G401 (cell line): ENCODE data around the gene FAHD2A. TPM values are rescaled to one million over a fixed set of nuclear protein-coding genes. Genes with fewer than 3 reads are reported as not detected.
A peak's percentile ranks its signal among the peaks of the same experiment; 100 is the strongest.
"Not testable (repeated sequence)": the region's sequence is repeated elsewhere in the genome, so short reads cannot be mapped to it uniquely, and the experiment has no call there.

ENCODE experiments used
- DNase-seq: peaks from one replicate; pipeline ENCODE4 v3.0.0-alpha.2; 2015; ENCODE audit warnings: low spot score
- in situ Hi-C: cut with HindIII; loops from 2 replicates; pipeline ENCODE4 v1.10.0; 2016; ENCODE audit warnings: low sequenced_read_pairs, mixed read lengths
- total RNA-seq: library from RNA; depleted of rRNA; stranded (reverse); fragments of >200 nt; shearing (Covaris generic); gene quantifications from 2 replicates; pipeline ENCODE4 v1.2.3, GENCODE V29; 2014

Gene FAHD2A
- total RNA-seq, 1 experiment from 2014 or later, result 65.5 TPM

- DNase-seq, result no peak
- in situ Hi-C loops, result no loop called here
These were observed 14.3 kb upstream of the FAHD2A start for GRCh38 chr2:95388091-95388692.

GRCh38 chr2:95388856-95389244 lies 13.7 kb upstream of the FAHD2A start:
- DNase-seq, result no peak
- in situ Hi-C loops, result no loop called here

GRCh38 chr2:95389245-95390119 lies 13.0 kb upstream of the FAHD2A start:
- peak; percentile 79 for DNase-seq
- in situ Hi-C loops, result no loop called here

DNA sequence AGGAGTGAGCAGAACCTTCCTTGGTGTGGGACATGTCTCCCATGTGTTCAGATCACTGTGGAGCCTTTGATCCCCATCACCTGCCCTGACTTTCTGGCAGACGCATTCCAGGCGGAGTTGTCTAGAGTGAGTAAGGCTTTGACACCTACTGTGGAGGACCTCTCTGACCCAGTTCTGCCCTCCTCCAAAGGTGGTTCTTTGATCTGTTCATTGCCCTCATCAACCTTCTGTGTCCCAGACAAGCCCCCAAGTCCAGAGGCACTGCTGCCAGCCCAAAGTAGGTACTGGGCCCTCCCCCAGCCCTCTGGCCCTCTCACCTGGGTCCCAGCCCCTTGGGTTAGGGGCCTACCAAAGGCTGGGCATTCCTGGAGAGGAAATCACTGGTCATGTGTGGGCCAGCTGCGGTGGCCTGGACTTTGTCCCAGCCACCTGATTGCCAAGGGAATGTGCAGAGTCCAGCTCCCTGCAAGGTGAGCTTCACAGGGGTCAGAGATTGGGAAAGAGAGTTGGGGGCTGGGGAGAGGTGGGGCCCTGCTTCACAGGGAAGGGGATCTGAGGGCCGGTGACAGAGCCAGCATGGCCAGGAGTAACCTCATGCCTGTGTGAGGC lies 12.1 kb upstream of the FAHD2A start:
- DNase-seq, result no peak
- in situ Hi-C loops, result no loop called here

- in situ Hi-C loops, result no loop called here
- DNase-seq, result no peak
These were observed 11.6 kb upstream of the FAHD2A start for GRCh38 chr2:95390881-95391321.

GRCh38 chr2:95391641-95392310 lies 10.7 kb upstream of the FAHD2A start:
- in situ Hi-C loops, result no loop called here
- peak; percentile 41 for DNase-seq

GRCh38 chr2:95392320-95392719 lies 10.2 kb upstream of the FAHD2A start:
- in situ Hi-C loops, result no loop called here
- DNase-seq, result no peak

DNA sequence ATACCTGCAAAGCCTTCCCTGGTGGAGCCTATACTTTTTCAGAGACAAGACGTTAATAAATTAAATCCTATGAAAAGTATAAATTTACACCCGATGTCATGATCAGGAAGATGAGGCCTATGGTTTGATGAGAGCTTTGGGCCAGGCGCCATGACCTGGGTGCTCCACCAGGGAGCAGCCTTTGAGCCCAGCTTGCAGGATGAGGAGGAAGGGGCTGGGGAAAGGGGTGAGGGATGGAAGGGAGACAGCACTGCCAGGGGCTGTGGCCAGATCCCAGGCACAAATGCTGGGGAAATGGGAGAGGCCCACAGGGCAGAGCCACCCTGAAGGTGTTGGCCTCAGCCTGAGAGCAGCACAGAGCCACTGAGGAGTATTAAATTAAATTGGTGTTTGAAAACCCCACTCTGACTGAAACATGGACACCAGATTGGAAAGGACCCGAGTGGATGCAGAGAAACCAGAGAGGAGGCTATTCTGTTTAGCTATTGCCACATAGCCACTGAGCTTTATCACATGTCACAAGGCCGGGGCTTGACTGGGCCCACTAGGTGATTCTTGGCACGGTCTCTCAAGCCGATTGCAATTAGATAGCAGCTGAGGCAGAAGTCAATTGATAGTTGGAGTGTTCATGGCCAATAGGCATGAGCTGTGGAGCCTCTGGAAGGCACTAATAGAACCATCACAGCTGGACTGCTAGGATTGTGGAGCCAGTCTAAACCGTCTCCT lies 9.6 kb upstream of the FAHD2A start:
- in situ Hi-C loops, result no loop called here

GRCh38 chr2:95393901-95394300 lies 8.6 kb upstream of the FAHD2A start:
- in situ Hi-C loops, result no loop called here
- peak; percentile 60 for DNase-seq

More for the DNA sequence above, 9.6 kb upstream of the FAHD2A start:
- no peak for DNase-seq

DNA sequence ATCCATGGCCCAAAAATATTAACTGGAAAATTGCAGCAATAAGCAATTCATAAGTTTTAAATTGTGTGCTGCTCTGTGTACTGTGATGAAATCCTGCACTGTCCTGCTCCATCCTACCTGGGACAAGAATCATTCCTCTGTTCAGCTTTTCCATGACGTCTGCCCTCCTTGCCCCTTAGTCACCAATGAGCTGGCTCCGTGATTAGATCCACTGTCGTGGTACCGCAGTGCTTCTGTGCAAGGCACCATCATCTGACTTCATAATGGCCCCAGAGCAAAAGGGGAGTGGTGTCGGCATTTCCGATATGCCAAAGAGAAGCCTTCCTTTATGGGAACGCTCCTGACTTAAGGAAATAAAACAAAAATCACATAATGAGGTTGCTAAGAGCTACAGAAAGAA lies 3.4 kb upstream of the FAHD2A start:
- in situ Hi-C loops, result no loop called here
- no peak for DNase-seq

- in situ Hi-C loops, result no loop called here
- no peak for DNase-seq
These were observed 1.0 kb upstream of the FAHD2A start for GRCh38 chr2:95401480-95401879.

DNA sequence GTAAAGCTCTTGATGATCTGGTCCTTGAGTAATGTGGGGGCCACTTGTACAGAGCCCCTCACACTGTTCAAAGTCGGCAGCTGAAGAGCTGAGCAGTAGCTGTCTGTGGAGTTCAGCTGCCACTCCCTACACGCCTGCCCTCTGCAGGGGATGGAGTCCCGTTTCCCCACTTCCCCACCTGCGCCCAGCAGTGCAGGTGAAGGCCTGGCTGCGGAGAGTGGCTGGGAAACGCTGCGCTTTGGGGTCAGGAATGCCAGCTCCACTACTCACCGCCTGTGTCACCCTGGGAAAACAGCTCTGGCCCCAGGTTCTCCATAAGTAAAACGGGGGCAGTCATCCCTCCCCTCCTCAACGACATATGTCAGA lies 521 bp upstream of the FAHD2A start:
- DNase-seq, in situ Hi-C loops: not testable (repeated sequence)

DNA sequence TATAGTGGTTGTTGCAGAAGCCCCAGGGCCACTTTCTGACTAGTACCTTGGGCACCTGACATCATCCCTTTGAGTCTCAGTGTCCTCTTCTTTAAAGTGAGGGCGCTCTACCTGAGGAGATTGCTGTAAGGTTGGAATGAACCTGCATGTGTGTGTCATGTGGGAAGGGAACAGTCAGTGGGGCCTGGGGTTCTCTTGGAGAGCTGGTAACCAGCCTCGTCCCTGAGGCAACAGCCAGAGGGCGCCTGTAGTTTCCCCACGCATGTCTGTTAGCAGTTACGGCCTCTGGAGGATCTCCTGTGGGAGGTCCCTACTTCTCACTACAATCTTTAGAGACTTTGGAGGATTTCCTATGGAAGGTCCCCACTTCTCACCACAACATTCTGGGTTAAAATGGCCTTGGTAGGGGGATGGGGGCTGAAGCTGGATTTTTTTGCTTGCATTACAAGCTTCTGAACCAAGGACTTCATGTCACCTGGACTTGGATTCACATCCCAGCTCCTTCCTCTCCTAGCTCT lies 755 bp downstream of the FAHD2A start:
- in situ Hi-C loops, result not testable (repeated sequence)
- DNase-seq, result peak; percentile 43

- in situ Hi-C loops, DNase-seq: not testable (repeated sequence)
These were observed 1.3 kb downstream of the FAHD2A start for GRCh38 chr2:95403824-95404223.

GRCh38 chr2:95404676-95405075 lies 2.2 kb downstream of the FAHD2A start:
- DNase-seq, in situ Hi-C loops: not testable (repeated sequence)

DNA sequence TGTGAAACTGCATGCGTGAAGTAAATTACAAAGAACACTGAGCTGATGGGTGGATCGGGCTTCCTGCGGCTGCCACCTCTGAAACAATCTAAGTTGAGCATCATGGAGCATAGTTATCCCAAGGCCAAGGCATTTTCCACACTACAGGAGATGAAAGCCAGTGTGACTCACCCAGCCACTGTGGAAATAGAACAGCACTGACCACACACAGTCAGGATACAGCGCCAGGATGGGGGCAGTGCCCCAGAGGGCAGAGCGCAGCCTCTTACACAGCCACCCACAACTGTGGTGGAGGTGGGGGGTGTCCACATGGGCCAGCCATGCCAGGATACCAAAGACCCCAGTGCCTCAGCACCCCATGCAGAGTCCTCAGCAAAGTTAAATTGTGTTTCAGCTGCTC lies 8.7 kb downstream of the FAHD2A start:
- in situ Hi-C loops, DNase-seq: not testable (repeated sequence)

DNA sequence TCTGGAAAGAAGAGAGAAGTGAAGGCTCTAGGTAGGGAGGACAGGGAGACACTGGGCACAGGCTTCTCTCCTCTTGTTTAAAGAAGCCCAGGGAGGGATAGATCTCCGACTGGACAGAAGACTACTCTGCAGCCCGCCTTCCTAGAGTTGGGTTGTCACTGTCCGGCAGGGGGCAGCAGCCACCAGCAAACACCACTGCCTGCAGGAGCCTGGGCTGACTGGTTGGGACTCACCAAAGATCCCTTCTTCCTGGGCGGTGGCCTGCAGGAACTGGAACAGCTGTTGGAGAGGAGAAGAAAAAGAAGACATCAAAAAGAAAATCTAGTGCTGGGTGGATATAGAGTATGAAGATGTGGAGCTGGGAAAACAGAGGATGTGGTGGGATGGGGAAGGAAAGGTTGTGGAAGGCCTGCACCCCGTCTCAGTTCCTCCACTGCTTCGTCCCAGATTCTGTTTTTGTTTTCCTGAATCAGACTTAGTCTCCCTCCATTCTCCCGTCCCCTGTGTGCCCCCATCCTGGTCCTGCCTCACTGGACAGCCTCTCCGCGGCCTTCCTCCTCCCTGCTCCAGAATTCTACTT lies 11.6 kb downstream of the FAHD2A start:
- DNase-seq, result peak; percentile 92
- in situ Hi-C loops, result not testable (repeated sequence)

GRCh38 chr2:95415138-95415537 lies 12.6 kb downstream of the FAHD2A start:
- DNase-seq, in situ Hi-C loops: not testable (repeated sequence)
